ENCODE results near the gene AP1B1.

AP1B1 gene

DNA sequence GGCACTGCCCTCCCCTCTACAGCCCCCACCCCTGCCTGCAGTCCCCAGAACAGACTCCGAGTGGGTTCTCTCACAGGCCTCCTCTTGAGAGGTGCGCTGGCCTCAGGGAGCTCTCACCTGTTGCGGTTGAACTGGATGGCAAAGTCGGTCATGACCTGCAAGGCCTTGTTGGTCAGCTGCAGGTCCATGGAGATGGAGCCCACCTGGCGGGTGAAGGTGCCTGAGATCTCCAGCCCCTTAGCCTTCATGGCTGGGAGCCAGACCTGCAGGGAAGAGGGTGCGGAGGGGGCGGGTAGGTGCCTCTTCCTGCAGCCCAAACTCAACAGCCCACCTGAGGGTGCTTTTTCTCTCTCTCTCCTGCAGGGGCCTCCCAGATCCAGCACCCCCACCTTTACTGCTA is 54.2 kb downstream of the AP1B1 start:
- DNase-seq (ENCODE audit: low read depth in 3 of 3, low spot score in 1 of 3): no peak

- no peak for DNase-seq (ENCODE audit: low read depth in 3 of 3, low spot score in 1 of 3)
These were observed 55.4 kb downstream of the AP1B1 start for GRCh38 chr22:29332886-29333496.

GRCh38 chr22:29331658-29332300 is 56.6 kb downstream of the AP1B1 start:
- DNase-seq (ENCODE audit: low read depth in 3 of 3, low spot score in 1 of 3): no peak

- DNase-seq (ENCODE audit: low read depth in 3 of 3, low spot score in 1 of 3): no peak
These were observed 57.2 kb downstream of the AP1B1 start for GRCh38 chr22:29331213-29331612.

DNA sequence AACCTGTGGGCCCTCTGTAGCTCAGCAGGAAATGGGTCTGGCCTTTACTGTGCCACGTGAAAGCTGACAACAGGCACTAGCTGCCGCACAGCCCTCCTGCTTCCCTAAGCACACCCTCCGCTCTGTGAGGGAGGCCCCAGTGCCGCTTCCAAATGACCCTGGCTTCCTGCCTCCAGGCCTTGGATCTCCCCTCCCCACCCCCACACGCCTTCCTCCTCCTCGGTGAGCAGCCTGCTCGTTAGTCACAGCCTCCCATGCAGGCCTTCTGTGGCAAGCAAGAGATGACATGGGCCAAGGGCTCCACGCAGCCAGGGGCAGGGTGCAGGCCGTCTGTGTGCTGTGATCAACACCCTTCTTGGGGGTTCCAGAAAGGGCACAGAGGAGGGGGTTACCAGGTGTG is 57.6 kb downstream of the AP1B1 start:
- no peak for DNase-seq (ENCODE audit: low read depth in 3 of 3, low spot score in 1 of 3)

- DNase-seq (ENCODE audit: low read depth in 3 of 3, low spot score in 1 of 3): no peak
These were observed 58.1 kb downstream of the AP1B1 start for GRCh38 chr22:29330291-29330690.

DNA sequence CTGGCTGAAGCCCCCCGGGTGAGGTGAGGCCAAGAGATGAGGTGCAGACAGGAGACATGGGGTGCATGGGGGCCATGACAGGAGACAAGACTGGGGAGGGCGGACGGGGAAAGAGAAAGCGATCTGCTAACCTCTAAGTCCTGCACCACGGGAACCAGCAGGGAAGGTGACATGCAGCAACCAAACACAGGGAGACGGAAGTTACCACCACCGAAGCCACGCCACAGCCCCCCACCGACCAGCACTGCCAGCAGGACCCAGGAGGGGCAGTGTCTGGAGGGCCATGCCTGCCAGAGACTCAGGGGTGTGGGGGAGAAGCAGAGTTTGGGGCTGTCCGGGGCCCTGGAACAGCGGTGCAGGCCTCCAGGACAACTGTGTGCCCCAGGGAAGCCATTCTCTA is 58.8 kb downstream of the AP1B1 start:
- no peak for DNase-seq (ENCODE audit: low read depth in 3 of 3, low spot score in 1 of 3)

DNA sequence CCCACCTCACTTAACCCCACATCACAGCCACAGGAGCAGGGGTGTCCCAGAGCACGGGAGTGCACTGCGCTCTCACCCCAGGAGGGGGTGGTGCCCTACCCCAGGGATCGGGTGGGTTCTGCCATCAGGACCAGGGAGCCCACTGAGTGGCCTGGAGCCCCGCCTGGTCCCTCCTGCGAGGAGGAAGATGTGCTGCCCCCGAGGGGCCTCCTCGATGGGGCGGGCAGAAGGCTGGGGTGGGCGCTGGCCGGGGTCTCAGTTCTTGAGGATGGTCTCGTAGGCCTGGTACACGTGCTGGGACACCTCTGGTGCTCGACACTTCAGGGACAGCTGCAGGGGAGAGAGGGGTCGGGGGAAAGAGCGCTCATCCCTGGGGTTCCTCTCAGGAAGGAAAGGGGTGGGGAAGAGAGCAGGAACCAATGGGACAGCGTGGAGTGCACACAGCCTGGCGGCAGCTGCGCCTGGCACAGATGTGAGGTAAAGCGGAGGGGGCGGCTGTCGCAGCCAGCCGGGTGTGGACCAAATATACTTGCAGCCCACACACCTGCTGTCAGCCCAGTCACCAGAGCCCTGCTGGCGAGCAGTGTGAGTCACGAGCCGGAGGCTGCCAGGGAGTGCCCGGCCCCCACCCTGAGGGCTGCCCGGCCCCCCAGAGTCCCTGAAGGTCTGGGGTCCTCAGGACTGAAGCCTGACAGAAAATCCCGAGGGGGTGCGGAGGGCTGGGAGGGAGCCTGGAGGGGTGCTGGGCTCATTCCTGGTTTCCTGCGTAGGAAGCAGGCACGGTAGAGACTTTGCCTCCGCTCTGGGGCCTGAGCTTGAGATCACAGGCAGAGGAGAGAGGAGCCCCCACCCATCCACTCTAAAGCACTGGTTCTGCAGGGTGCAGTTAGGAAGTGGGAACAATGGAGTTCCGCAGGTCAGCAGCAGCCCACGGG is 59.5 kb downstream of the AP1B1 start:
- DNase-seq (ENCODE audit: low read depth in 3 of 3, low spot score in 1 of 3): no peak

DNA sequence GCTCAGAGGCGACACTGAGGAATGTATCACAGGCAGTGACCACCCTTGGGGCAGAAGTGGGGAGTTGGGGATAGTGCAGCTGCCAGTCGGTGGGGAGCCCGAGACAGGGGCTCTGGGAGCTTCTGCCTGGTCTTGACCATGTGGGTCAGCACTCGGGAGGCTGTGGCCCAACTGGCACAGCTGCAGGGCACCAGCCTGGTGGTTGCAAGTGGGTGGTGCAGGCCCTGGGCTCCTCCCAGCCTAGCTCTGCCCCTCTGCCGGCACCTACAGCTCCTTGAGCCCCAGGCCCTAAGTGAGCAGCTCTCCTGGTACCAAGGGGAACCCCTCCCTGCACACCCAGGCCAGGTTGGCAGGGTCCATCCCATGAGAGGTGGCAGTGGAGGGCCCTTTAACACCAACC is 60.3 kb downstream of the AP1B1 start:
- no peak for DNase-seq (ENCODE audit: low read depth in 3 of 3, low spot score in 1 of 3)

DNA sequence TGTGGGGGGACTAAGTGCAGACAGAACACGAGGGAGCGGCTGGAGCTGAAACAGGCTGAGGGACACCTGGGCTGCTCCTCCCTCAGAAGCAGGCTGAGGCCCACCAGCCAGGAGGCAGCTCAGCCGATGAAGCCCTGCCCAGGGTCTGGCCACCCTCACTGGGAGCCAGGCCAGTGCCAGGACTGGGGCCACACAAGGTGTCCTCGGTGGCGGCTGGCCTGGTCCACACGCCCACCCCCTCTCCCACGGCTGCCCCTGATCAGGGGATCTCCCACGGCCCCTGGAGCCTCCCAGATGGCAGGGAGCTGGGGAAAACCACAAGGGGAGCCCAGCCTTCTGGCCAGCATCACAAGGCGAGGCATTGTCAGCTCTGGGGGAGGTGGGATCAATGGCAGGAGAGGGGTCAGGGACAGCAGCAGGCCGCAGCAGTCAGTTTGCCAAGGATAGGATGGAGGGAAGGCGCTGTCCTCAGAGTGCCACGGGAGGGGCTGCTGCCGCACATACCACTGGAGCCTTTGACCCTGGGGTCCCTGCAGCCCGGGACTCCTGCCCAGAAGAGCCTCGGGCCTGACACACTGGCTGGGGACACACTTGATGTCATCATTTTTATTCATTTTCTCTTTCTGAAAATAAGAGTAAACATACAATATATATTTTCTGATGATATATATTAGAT is 61.1 kb downstream of the AP1B1 start:
- no peak for DNase-seq (ENCODE audit: low read depth in 3 of 3, low spot score in 1 of 3)

DNA sequence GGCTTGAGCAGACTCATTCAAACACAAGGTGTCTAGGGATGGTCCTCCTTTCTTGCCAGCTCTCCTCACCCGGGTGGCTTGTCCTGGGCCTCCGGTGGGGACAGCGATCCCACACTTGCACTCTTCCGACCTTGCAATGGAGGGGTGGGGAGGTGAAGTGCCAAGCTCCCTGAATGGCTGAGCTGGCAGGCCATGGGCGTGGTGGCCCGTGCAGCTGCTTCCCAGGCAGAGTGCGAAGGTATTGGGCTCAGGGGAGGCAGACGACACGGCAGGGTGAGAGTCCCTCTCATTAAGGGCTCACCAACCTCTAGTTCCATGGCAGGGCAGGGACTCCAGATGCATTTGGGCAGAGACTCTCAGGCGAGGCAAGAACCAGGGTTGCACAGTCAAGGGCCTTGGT is 61.9 kb downstream of the AP1B1 start:
- DNase-seq (ENCODE audit: low read depth in 3 of 3, low spot score in 1 of 3): no peak

DNA sequence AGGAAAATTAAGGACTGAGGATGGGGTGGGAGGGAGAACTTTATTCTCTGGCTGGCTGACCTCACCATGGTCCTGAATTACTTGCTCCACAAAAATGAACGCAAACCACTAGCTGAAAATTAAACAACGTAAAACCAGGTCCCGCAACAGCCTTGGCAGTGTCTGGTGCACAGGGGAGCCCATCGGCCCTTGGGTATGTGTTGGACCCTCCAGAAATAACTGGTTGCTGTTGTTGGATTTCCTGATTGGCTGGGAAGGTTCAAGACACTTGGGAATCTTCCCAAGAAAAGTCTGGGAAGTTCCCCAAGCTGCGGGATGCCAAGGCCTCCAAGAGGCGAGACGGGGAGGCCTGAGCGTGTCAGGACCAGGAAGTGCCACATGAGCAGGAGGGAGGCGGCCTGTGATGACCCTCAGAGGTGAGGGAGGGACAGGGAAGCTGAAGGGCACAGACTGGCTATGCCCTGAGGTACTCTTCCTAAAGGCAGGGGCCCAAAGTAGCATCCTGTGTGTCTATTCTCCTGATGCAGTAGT is 62.5 kb downstream of the AP1B1 start:
- no peak for DNase-seq (ENCODE audit: low read depth in 3 of 3, low spot score in 1 of 3)

DNA sequence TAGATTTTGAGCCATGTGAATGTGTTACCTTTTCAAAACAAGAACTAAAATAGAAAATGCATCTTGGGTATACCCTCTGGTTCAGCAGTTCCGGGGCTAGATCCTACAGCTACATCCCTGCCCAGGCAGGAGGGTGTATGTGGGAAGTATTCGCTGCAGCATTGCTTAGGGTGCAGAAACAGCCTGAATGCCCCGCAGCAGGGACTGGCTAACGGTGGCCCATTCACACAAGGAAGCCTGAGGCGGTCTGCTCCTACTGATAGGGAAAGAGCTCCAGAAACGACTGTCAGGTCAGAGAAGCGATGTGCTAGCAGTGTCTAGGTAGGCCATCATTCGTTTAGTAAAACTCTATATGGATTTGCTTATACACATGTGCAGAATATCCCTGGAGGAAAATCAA is 63.0 kb downstream of the AP1B1 start:
- DNase-seq (ENCODE audit: low read depth in 3 of 3, low spot score in 1 of 3): no peak

DNA sequence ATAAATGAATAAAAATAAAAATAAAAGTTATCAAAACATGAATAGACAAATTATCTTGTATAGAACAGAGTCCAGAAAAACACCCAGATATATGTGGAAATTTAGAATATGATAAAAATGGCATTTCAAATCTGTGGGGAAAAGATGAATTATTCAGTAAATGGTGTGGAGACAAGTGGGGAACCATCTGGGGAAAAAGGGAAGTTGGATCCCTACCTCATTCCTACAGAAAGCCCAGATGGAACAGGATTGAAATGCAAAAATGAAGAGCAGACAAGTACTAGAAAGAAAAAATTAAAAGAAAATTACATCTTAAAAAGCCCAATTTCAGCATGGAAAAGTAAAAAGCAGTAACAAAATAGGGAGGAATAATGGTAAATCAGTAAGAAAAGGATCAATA is 64.7 kb downstream of the AP1B1 start:
- DNase-seq (ENCODE audit: low read depth in 3 of 3, low spot score in 1 of 3): no peak

- DNase-seq (ENCODE audit: low read depth in 3 of 3, low spot score in 1 of 3): no peak
These were observed 67.8 kb downstream of the AP1B1 start for GRCh38 chr22:29320546-29320945.

- DNase-seq (ENCODE audit: low read depth in 3 of 3, low spot score in 1 of 3): no peak
These were observed 69.3 kb downstream of the AP1B1 start for GRCh38 chr22:29319072-29319471.

- DNase-seq (ENCODE audit: low read depth in 3 of 3, low spot score in 1 of 3): no peak
These were observed 70.4 kb downstream of the AP1B1 start for GRCh38 chr22:29317827-29318454.

DNA sequence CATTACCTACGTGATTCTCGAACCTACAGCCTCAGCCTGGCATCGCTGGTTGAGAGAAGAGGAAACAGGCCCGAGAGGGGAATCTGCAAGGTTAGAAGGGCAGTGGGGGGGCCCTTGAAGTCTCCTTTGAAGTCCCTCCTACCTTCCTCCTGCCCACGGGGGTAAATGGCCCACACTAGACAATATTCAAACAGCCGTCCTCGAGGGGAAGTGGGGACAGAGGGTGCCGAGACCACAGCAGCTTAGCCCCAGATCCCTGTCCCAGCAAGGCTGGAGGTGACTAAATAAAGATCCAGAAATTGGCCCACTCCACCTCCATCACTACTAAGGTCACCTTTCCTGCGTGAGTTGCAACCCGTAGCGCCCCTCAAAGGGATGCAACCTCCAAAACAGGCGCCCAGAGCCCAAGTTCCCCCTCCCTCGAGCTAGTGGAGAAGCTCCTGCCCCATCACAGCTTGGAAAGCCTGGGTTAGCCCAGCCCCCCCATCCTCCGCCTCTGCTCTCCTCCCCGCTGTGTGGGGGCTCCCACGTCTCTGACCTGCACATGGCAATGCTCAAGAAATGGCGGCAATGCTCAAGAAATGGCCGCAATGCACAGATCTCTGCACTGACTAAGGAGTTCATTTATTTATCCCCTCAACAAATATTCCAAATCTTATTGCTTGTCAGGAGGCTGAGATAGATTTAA is 72.1 kb downstream of the AP1B1 start:
- DNase-seq (ENCODE audit: low read depth in 3 of 3, low spot score in 1 of 3): no peak

DNA sequence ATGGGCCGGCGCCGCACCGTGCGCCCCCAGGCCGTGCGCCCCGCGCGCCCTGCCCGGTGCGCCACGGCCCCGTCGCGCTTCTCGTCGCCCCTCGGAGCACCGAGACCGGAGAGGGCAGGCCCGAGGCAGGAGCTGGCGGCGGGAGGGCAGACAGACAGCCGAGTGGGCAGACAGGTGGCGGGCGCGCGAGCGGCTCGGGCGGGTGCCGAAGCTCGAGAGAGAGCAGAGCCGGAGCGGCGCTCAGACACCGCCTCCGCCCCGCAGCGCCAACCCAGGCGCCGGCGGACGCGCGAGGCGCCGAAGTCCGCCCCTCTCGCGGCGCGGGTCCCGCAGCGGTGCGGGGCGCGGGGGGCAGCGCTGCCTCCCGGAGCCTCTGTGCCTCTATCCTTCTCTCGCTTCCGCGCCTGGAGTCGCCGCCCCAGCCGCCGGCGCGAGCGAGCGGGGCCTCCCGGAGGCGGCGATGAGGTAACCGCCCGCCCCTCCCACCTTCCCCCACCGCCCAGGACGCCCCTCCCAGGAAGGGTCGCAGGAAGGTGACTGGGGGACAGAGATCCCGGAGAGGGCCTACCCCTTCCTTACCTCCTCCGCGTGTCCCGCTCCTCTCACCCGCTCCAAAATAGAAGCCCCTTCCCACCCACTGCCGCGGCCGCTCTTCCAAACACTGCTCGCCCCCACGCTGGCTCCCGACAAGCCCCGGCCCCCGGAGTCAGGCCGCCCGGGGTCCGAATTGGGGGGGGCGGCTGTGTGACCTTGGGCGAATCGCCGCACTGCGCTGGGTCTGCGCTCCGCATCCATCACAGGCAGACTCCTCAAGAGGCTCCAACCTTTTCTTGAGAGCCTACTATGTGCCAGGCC is 72.9 kb downstream of the AP1B1 start, which contains the start of gene RASL10A:
Gene RASL10A (minus strand): TSS at position 412 of the 855 bp plus-strand sequence. CDS start 451 bp downstream, outside the sequence.
- no peak for DNase-seq (ENCODE audit: low read depth in 3 of 3, low spot score in 1 of 3)
